ENCODE measurements around the gene TRAPPC5.

DNA sequence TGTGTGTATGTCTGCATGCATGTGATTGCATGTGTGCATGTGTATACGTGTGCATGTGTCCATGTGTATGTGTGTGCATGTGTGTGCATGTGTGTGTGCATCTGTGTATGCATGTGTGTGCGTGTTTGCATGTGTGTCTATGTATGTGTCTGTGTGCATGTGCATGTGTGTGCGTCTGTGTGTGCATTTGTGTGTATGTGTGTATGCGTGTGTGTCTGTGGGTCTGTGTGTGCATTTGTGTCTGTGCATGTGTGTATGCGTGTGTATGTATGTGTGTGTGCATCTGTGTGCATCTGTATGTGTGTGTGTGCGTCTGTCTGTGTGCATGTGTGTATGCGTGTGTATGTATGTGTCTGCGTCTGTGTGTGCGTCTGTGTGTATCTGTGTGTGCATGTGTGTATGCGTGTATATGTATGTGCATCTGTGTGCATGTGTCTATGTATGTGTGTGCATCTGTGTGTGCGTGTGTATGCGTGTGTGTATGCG lies 40.7 kb upstream of the TRAPPC5 start:
- TF ChIP-seq CTCF (IDR thresholded peaks at IDR 0.05) (no peak), POLR2A (IDR thresholded peaks at IDR 0.05) (no peak), POLR2AphosphoS5 (IDR thresholded peaks at IDR 0.05) (no peak)

All from stomach (tissue), 4 donors.